ENCODE data around the gene TTC21A. TPM values are rescaled to one million over a fixed set of nuclear protein-coding genes. Genes with fewer than 3 reads are reported as not detected.

TTC21A gene
- total RNA-seq, 1 donor from 2014 or later, result 41.7 TPM

DNA sequence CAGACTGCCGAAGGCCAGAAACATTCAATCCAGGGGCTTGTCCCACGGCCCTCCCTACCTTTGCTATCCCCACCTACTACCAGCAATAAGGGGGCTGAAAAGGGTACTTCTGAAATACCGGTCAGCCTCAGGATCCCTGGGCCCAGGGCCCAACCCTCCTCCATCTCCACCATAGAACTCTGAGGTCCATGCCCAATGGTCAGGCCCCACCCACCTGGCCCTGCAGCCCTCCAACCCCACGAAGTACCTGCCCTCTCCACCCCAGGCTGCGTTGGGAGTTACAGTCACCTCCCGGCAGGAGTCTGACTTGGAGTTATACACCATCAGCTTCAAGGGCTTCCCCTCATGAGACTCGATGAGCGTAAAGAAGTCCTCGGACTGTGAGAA lies 7.0 kb upstream of the TTC21A start:
- Mint-ChIP-seq H3K27me3 (ENCODE audit: unreplicated experiment) (peaks cover 14% of the 10 kb centered on the region), H3K27ac (ENCODE audit: unreplicated experiment) (no peak overlapping the region), H3K36me3 (ENCODE audit: low read depth, unreplicated experiment) (peaks cover 34% of the 10 kb centered on the region), H3K4me3 (ENCODE audit: unreplicated experiment) (no peak overlapping the region), H3K9me3 (ENCODE audit: unreplicated experiment) (no peaks in the 10 kb centered on the region), H3K4me1 (ENCODE audit: unreplicated experiment) (peaks cover 63% of the 10 kb centered on the region)
- DNase-seq (ENCODE audit: low spot score), result no peak
- TF ChIP-seq, protein P1, sequence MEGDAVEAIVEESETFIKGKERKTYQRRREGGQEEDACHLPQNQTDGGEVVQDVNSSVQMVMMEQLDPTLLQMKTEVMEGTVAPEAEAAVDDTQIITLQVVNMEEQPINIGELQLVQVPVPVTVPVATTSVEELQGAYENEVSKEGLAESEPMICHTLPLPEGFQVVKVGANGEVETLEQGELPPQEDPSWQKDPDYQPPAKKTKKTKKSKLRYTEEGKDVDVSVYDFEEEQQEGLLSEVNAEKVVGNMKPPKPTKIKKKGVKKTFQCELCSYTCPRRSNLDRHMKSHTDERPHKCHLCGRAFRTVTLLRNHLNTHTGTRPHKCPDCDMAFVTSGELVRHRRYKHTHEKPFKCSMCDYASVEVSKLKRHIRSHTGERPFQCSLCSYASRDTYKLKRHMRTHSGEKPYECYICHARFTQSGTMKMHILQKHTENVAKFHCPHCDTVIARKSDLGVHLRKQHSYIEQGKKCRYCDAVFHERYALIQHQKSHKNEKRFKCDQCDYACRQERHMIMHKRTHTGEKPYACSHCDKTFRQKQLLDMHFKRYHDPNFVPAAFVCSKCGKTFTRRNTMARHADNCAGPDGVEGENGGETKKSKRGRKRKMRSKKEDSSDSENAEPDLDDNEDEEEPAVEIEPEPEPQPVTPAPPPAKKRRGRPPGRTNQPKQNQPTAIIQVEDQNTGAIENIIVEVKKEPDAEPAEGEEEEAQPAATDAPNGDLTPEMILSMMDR (IDR thresholded peaks at IDR 0.05; ENCODE audit: unreplicated experiment), result no peak

DNA sequence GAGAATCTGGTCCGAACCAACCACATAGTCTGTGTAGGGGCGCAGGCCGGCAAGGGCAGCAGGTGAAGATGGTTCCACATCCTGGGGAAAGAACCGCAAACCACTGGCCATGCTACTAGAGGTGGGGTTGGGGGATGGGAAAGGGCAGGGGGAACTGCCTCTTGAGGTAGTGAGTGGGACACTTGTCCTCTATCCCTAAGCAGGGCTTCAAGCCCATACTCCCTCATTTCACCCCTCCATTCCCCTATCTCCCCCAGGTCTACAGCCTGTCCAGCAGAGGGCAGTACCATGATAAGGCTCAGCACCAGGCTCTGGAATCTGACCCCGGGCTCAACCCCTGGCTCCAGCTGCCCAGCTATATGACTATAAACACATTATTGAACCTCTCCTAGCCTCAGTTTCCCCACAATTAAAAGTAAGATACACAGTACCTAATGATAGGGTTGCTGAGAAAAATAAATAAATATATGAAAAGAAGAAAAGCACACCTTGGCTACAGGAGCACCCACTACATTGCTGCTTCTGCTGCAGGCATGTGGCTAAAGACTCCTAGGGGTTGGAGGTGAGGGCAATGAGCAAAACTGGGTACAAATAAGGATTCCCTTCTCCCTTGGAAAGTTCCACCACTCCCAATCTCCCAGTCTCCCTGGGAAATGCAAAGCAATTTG lies 6.3 kb upstream of the TTC21A start:
- H3K4me3 Mint-ChIP-seq (ENCODE audit: unreplicated experiment), result no peak overlapping the region

DNA sequence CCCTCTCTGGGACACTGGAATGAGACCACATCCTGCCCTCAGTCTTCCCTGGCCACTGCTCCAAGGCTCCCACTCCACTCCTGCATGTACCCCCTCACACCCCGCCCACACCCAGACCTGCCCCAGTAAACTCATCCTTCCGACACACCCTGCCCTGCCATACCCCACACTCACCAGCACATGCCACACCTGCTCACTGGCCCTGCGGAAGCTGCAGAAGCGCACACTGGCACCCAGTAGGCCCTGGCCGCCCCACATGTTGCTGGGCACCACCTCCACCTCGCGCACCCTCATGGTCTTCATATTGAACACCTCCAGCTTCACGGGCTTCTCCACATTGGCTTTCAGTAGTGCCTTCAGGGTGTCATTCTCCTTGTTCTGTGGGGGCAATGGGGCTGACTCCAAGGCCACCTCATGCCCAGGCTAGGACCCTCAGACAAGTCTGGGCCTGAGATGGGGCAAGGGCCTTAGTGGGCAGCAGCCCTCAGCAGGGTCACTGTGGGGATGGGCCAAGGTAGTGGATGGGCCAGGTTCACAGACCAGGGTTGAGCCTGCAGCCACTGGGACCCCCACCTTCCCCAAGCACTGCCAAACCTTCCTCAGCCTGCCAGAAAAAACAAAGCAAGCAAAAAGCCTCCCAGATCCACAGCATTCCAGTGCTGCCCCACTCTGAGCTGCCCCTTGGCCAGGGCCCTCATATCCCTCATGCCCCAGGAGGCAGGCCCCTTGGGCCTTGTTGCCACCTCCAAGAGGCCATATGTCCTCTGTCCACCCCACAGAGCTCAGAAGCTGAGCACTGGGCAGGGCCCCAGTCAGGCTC lies 4.8 kb upstream of the TTC21A start:
- H3K9me3 Mint-ChIP-seq (ENCODE audit: unreplicated experiment), result no peaks in the 10 kb centered on the region
- peaks cover 57% of the 10 kb centered on the region for H3K4me1 Mint-ChIP-seq (ENCODE audit: unreplicated experiment)
- no peak for DNase-seq (ENCODE audit: low spot score)
- TF ChIP-seq, protein P1 (IDR thresholded peaks at IDR 0.05; ENCODE audit: unreplicated experiment), result no peak
- peak overlapping the region; percentile 76 for H3K27ac Mint-ChIP-seq (ENCODE audit: unreplicated experiment)
- H3K36me3 Mint-ChIP-seq (ENCODE audit: low read depth, unreplicated experiment), result peaks cover 33% of the 10 kb centered on the region
- peak overlapping the region; percentile 76 for H3K4me3 Mint-ChIP-seq (ENCODE audit: unreplicated experiment)
- peaks cover 24% of the 10 kb centered on the region for H3K27me3 Mint-ChIP-seq (ENCODE audit: unreplicated experiment)

More for the DNA sequence above, 6.3 kb upstream of the TTC21A start:
- peaks cover 20% of the 10 kb centered on the region for H3K27me3 Mint-ChIP-seq (ENCODE audit: unreplicated experiment)
- DNase-seq (ENCODE audit: low spot score), result peak; percentile 44
- H3K9me3 Mint-ChIP-seq (ENCODE audit: unreplicated experiment), result no peaks in the 10 kb centered on the region
- peaks cover 40% of the 10 kb centered on the region for H3K36me3 Mint-ChIP-seq (ENCODE audit: low read depth, unreplicated experiment)
- TF ChIP-seq, protein P1 (IDR thresholded peaks at IDR 0.05; ENCODE audit: unreplicated experiment), result peak; percentile 54
- H3K4me1 Mint-ChIP-seq (ENCODE audit: unreplicated experiment), result peaks cover 66% of the 10 kb centered on the region
- H3K27ac Mint-ChIP-seq (ENCODE audit: unreplicated experiment), result no peak overlapping the region

DNA sequence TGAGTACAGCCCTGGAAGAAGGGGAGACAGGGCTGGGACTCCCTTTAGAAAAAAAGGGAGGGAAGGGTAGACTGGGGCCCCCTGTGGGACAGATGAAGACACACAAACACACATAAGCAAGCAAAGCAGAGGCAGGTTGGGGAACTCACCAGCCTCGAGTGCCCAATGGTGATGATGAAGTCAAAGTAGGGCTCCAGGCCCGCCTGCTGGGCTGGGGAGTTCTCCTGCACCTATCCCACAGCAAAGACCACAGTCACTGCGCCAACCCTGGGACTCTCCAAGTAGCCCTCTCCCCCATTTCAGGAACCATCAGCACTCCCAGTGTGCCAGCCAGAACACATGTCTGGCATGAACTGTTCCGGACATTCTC lies 4.2 kb upstream of the TTC21A start:
- no peaks in the 10 kb centered on the region for H3K9me3 Mint-ChIP-seq (ENCODE audit: unreplicated experiment)
- H3K27me3 Mint-ChIP-seq (ENCODE audit: unreplicated experiment), result peaks cover 30% of the 10 kb centered on the region
- peak overlapping the region; percentile 74 for H3K4me3 Mint-ChIP-seq (ENCODE audit: unreplicated experiment)
- DNase-seq (ENCODE audit: low spot score), result no peak
- H3K36me3 Mint-ChIP-seq (ENCODE audit: low read depth, unreplicated experiment), result peaks cover 38% of the 10 kb centered on the region
- TF ChIP-seq, protein P1 (IDR thresholded peaks at IDR 0.05; ENCODE audit: unreplicated experiment), result no peak
- peaks cover 61% of the 10 kb centered on the region for H3K4me1 Mint-ChIP-seq (ENCODE audit: unreplicated experiment)
- peak overlapping the region; percentile 74 for H3K27ac Mint-ChIP-seq (ENCODE audit: unreplicated experiment)
